Gastroesophageal sphincter (tissue), 3 donors: ENCODE data around the gene ANKRD42.

Experiments used
- EP300 ChIP-seq: sonication (generic); formaldehyde crosslinking; IDR thresholded peaks from one replicate; pipeline ENCODE4 v1.6.1; 2017; ENCODE audit warnings: antibody characterized with exemption, mild to moderate bottlenecking
- TF ChIP-seq, protein P1 (sequence below), 4 experiments: fragments of 200-600 bp in 2 of 4; fragments of 450-650 bp in 2 of 4; sonication (generic) in 1 of 4; IDR thresholded peaks; one replicate each; pipeline ENCODE4 v1.5.1; 2017 to 2019; ENCODE audit warnings: antibody characterized with exemption in 4 of 4, mild to moderate bottlenecking in 2 of 4, moderate library complexity in 2 of 4

DNA sequence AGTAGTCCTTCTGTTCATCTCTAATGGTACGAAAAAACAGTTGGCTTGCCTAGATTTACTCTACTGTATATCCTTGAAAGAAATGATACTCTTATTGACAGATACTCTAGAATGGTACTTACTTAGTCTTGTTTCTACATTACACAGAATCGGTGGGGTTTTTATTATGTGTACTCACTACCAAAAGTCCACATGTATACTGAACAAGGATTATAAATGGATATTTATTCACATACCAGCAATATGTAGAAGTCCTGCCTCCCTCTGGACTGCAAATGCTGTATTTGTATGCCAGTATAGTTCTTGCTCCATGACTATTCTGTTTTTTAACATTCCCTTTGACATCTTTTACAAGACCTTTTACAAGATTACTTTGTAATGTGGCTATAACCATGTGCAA is 22.6 kb upstream of the ANKRD42 start:
- TF ChIP-seq, protein P1, sequence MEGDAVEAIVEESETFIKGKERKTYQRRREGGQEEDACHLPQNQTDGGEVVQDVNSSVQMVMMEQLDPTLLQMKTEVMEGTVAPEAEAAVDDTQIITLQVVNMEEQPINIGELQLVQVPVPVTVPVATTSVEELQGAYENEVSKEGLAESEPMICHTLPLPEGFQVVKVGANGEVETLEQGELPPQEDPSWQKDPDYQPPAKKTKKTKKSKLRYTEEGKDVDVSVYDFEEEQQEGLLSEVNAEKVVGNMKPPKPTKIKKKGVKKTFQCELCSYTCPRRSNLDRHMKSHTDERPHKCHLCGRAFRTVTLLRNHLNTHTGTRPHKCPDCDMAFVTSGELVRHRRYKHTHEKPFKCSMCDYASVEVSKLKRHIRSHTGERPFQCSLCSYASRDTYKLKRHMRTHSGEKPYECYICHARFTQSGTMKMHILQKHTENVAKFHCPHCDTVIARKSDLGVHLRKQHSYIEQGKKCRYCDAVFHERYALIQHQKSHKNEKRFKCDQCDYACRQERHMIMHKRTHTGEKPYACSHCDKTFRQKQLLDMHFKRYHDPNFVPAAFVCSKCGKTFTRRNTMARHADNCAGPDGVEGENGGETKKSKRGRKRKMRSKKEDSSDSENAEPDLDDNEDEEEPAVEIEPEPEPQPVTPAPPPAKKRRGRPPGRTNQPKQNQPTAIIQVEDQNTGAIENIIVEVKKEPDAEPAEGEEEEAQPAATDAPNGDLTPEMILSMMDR (IDR thresholded peaks at IDR 0.05): no peak
- TF ChIP-seq EP300: no peak
